Spleen (tissue), 7 donors: ENCODE results near the gene JMJD4.

Experiments used
- CTCF ChIP-seq, 11 experiments: fragments of 200-600 bp in 7 of 11; fragments of 450-650 bp in 4 of 11; sonication (generic) in 4 of 11; IDR thresholded peaks in 8 of 11; conservative IDR thresholded peaks in 3 of 11; 1 replicate in 7 of 11; 2 replicates in 4 of 11; pipeline versions ENCODE4 v1.4.0 to v1.8.0; 2016 to 2021; ENCODE audit warnings: antibody characterized with exemption in 11 of 11, inconsistent platforms in 4 of 11, mild to moderate bottlenecking in 1 of 11
- POLR2A ChIP-seq, 3 donors: fragments of 450-650 bp; IDR thresholded peaks; one replicate each; pipeline ENCODE4 v1.5.1; 2017; ENCODE audit warnings: antibody characterized with exemption in 3 of 3, mild to moderate bottlenecking in 1 of 3
- POLR2AphosphoS5 ChIP-seq, 3 donors: sonication (generic); formaldehyde crosslinking; IDR thresholded peaks; one replicate each; pipeline ENCODE4 v1.5.1; 2017; ENCODE audit warnings: antibody characterized with exemption in 3 of 3
- donor health status: DM: no; HTN: no; CAD: no; lungs with moderate emphysema.
- donor health status: DM: no; HTN: no; CAD: no.
- donor health status: DM: no; HTN: no; CAD: no.

- TF ChIP-seq CTCF (IDR thresholded peaks at IDR 0.05 in 8 of 11, conservative IDR thresholded peaks at IDR 0.05 in 3 of 11) (peak in 2 of 11 experiments; percentile 16 to 19), POLR2A (IDR thresholded peaks at IDR 0.05) (peak in 2 of 3 donors; percentile 52 to 54), POLR2AphosphoS5 (IDR thresholded peaks at IDR 0.05) (peak; percentile 95 to 97 (median 96))
These were observed at the start of gene JMJD4, which contains the start of gene SNAP47 for GRCh38 chr1:227734856-227735538.
